ENCODE measurements around the gene PLXNC1.

DNA sequence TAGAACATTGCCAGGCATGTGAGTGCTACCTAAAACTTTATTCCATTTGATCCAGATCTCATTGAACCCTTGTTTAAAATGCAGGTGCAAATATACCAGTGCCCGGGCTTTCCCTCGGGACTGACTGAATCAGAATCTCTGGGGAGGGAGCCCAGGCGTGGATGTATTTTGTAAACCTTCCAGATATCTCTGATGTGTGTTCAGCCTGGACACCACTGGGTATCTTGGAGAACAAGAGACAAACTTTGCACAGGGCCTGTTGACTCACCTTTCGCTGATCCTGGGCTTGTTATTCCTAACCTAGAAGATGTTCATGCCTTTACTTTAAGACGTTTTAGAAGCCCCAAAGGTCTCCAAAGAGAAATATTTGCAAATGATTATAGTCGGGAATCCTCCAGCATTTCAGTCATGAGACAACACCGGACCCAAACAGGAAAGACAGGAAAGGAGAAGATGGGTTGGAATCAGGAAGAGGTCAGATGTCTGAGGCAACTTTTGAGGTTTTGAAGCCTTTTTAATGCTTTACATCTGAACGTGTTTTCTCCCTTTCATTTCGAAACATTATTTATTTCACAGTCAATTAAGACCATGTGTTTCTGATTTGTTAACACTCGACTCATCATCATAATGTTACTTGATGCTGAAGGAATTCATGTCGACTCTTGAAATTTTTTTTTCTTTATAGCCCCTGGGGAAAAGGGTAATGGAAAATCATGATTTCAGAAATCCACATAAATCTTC, 118.6 kb downstream of the PLXNC1 start:
- TF ChIP-seq, protein P1, sequence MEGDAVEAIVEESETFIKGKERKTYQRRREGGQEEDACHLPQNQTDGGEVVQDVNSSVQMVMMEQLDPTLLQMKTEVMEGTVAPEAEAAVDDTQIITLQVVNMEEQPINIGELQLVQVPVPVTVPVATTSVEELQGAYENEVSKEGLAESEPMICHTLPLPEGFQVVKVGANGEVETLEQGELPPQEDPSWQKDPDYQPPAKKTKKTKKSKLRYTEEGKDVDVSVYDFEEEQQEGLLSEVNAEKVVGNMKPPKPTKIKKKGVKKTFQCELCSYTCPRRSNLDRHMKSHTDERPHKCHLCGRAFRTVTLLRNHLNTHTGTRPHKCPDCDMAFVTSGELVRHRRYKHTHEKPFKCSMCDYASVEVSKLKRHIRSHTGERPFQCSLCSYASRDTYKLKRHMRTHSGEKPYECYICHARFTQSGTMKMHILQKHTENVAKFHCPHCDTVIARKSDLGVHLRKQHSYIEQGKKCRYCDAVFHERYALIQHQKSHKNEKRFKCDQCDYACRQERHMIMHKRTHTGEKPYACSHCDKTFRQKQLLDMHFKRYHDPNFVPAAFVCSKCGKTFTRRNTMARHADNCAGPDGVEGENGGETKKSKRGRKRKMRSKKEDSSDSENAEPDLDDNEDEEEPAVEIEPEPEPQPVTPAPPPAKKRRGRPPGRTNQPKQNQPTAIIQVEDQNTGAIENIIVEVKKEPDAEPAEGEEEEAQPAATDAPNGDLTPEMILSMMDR (IDR thresholded peaks at IDR 0.05): no peak
- no peak for TF ChIP-seq POLR2A (IDR thresholded peaks at IDR 0.05)
- TF ChIP-seq POLR2AphosphoS5 (IDR thresholded peaks at IDR 0.05): no peak

Measured in upper lobe of left lung (tissue), 4 donors.